GM12878 (cell line): Measurements from ENCODE around the gene IL17F. TPM values are rescaled to one million over a fixed set of nuclear protein-coding genes. Genes with fewer than 3 reads are reported as not detected.

Experiments used
- ATAC-seq: fragments of 200-7000 bp; cut with Tn5 transposase; 3 replicates; pipeline ENCODE4 v1.9.1; 2020; ENCODE audit warnings: mild to moderate bottlenecking, moderate library complexity
- BruUV-seq: library from RNA; stranded (reverse); fragments of 400-500 nt; replicated peaks from 2 replicates; lab custom pipeline; 2021; lab: Mats Ljungman, UMichigan
- CTCF ChIA-PET: fragments of 300-600 bp; sonication (Branson Sonifier 250); formaldehyde crosslinking; extraction: SDS; loops from one replicate; lab custom pipeline; 2021; ENCODE audit warnings: inconsistent platforms; lab: Yijun Ruan, JAX
- POLR2A ChIA-PET: fragments of 350-600 bp; formaldehyde crosslinking; extraction: SDS; loops from one replicate; lab custom pipeline; 2021; ENCODE audit warnings: inconsistent platforms; lab: Charles Lee
- RAD21 ChIA-PET: fragments of 300-600 bp; sonication (Branson Sonifier 250); formaldehyde crosslinking; loops from one replicate; lab custom pipeline; 2023; ENCODE audit warnings: antibody characterized with exemption; ENCODE audit not compliant: unreplicated experiment; lab: Charles Lee
- SMC1A ChIA-PET: fragments of 300-600 bp; sonication (Branson Sonifier 250); formaldehyde crosslinking; loops from one replicate; lab custom pipeline; 2023; ENCODE audit not compliant: unreplicated experiment, uncharacterized antibody; lab: Charles Lee
- DNase-seq: peaks from one replicate; pipeline ENCODE4 v3.0.0-alpha.2; 2011; ENCODE audit warnings: low read depth, low spot score
- FAIRE-seq: peaks from 3 replicates; lab custom pipeline; 2011; peaks lifted over from hg19 to GRCh38; lab: Jason Lieb, UNC
- H2AFZ ChIP-seq: 2 replicates; pipeline ENCODE4 v1.6.0; 2011; ENCODE audit warnings: low read depth, low read length, control low read depth; ENCODE audit not compliant: control insufficient read depth
- H3K27ac ChIP-seq: 2 replicates; pipeline ENCODE4 v1.5.1; 2011; ENCODE audit warnings: control low read depth; ENCODE audit not compliant: control insufficient read depth, insufficient read depth
- H3K27me3 ChIP-seq, 2 experiments: replicated peaks in 1 of 2; 2 replicates each; pipeline versions ENCODE4 v1.6.0 to v1.6.1; 2011; ENCODE audit warnings: low read length in 1 of 2; ENCODE audit not compliant: control insufficient read depth in 2 of 2, insufficient read depth in 2 of 2
- H3K36me3 ChIP-seq, 2 experiments: 2 replicates each; pipeline ENCODE4 v1.5.1; 2011; ENCODE audit warnings: low read length in 1 of 2; ENCODE audit not compliant: control insufficient read depth in 2 of 2, insufficient read depth in 2 of 2
- H3K4me1 ChIP-seq: 2 replicates; pipeline ENCODE4 v1.6.1; 2011; ENCODE audit warnings: mild to moderate bottlenecking, low read length, moderate library complexity, mixed read lengths; ENCODE audit not compliant: control insufficient read depth, insufficient read depth
- H3K4me2 ChIP-seq: 2 replicates; pipeline ENCODE4 v1.6.0; 2011; ENCODE audit warnings: control low read depth; ENCODE audit not compliant: control insufficient read depth, insufficient read depth
- H3K4me3 ChIP-seq: fragments of 200-600 bp; sonication (generic); 2 replicates; pipeline ENCODE4 v1.5.1; 2016
- H3K79me2 ChIP-seq: 2 replicates; pipeline ENCODE4 v1.6.0; 2011; ENCODE audit warnings: low read length; ENCODE audit not compliant: control insufficient read depth, insufficient read depth
- H3K9ac ChIP-seq: 2 replicates; pipeline ENCODE4 v1.8.0; 2011; ENCODE audit warnings: low read length, control low read depth, mixed read lengths; ENCODE audit not compliant: control insufficient read depth, insufficient read depth
- H3K9me3 ChIP-seq: replicated peaks from 3 replicates; pipeline ENCODE4 v1.5.1; 2011; ENCODE audit warnings: mild to moderate bottlenecking, low read length; ENCODE audit not compliant: control insufficient read depth, insufficient read depth
- H4K20me1 ChIP-seq: 2 replicates; pipeline ENCODE4 v1.6.0; 2011; ENCODE audit not compliant: control insufficient read depth, insufficient read depth
- ATF3 ChIP-seq: IDR thresholded peaks from 2 replicates; pipeline ENCODE4 v1.6.1; 2011; ENCODE audit warnings: low read depth, mild to moderate bottlenecking, low read length, moderate library complexity, borderline replicate concordance; ENCODE audit errors: extremely low read depth
- CHD4 ChIP-seq: fragments of 200-600 bp; sonication (generic); IDR thresholded peaks from 2 replicates; pipeline ENCODE4 v1.6.1; 2016; ENCODE audit warnings: mild to moderate bottlenecking
- ETV6 ChIP-seq, 2 experiments: fragments of 450-650 bp in 1 of 2; IDR thresholded peaks in 1 of 2; conservative IDR thresholded peaks in 1 of 2; 2 replicates each; pipeline ENCODE4 v1.6.1; 2014; ENCODE audit warnings: antibody characterized with exemption in 1 of 2, borderline replicate concordance in 1 of 2, low read depth in 1 of 2, mild to moderate bottlenecking in 1 of 2, moderate library complexity in 1 of 2
- FOS ChIP-seq: IDR thresholded peaks from 3 replicates; pipeline ENCODE4 v1.6.1; 2011; ENCODE audit warnings: borderline replicate concordance; ENCODE audit not compliant: insufficient read length; ENCODE audit errors: extremely low read depth
- IKZF2 ChIP-seq, 2 experiments: fragments of 450-650 bp; IDR thresholded peaks; 2 replicates each; pipeline ENCODE4 v1.6.1; 2017; ENCODE audit warnings: mild to moderate bottlenecking in 2 of 2, moderate library complexity in 2 of 2
- MEF2A ChIP-seq: IDR thresholded peaks from 2 replicates; pipeline ENCODE4 v1.6.1; 2011; ENCODE audit warnings: low read depth, mild to moderate bottlenecking, low read length, moderate library complexity; ENCODE audit not compliant: insufficient read depth
- MEF2B ChIP-seq: fragments of 450-650 bp; IDR thresholded peaks from 2 replicates; pipeline ENCODE4 v1.6.1; 2018; ENCODE audit warnings: mild to moderate bottlenecking, moderate library complexity; ENCODE audit not compliant: partially characterized antibody, poor library complexity, severe bottlenecking
- MTA3 ChIP-seq: IDR thresholded peaks from 2 replicates; pipeline ENCODE4 v1.6.1; 2012; ENCODE audit warnings: low read length, inconsistent platforms, borderline replicate concordance
- NR2C2 ChIP-seq: IDR thresholded peaks from 2 replicates; pipeline ENCODE4 v1.6.1; 2011; ENCODE audit warnings: borderline replicate concordance, low read depth; ENCODE audit not compliant: control insufficient read depth, insufficient read length
- RB1 ChIP-seq: fragments of 450-650 bp; formaldehyde crosslinking; IDR thresholded peaks from 2 replicates; pipeline ENCODE4 v1.6.1; 2017; ENCODE audit warnings: mild to moderate bottlenecking, borderline replicate concordance
- SIN3A ChIP-seq: IDR thresholded peaks from 2 replicates; pipeline ENCODE4 v1.6.1; 2012; ENCODE audit warnings: low read depth, low read length, improper control_type of control experiment
- ZNF217 ChIP-seq: fragments of 450-650 bp; IDR thresholded peaks from 2 replicates; pipeline ENCODE4 v1.6.1; 2017; ENCODE audit warnings: antibody characterized with exemption, mild to moderate bottlenecking
- ZNF274 ChIP-seq: IDR thresholded peaks from one replicate; pipeline ENCODE4 v1.8.0; 2011; ENCODE audit not compliant: insufficient read length, insufficient read depth
- WGBS: methylation state at CpG from one replicate; pipeline ENCODE4 v1.1.6; 2016; ENCODE audit warnings: low lambda C conversion rate; ENCODE audit not compliant: insufficient replicate concordance, insufficient coverage; ENCODE audit errors: missing lambda C conversion rate; 5-methylcytosine and 5-hydroxymethylcytosine counted together
- in situ Hi-C: fragments of 300-500 bp; cut with MboI; formaldehyde crosslinking; loops from 9 replicates; pipeline ENCODE4 v1.14.3; 2018; ENCODE audit warnings: mixed read lengths
- intact Hi-C: fragments of 100-400 bp; cut with micrococcal nuclease; formaldehyde crosslinking; loops from one replicate; pipeline ENCODE4 v1.14.2; 2022; ENCODE audit not compliant: unreplicated experiment
- polyA plus RNA-seq, 11 experiments: library from polyadenylated mRNA; depleted of rRNA in 4 of 11; unstranded in 6 of 11; stranded (reverse) in 5 of 11; fragments of >200 nt; fragmentation: Nextera tagmentation in 4 of 11; fragmentation: Illumina TruSeq in 1 of 11; extraction: Ambion mirVana in 4 of 11; extraction: Trizol in 1 of 11; gene quantifications; 1 replicate in 1 of 11; 2 replicates in 10 of 11; pipeline versions ENCODE4 v1.2.1 to v1.2.3, GENCODE V29; 2011 to 2016; ENCODE audit warnings: inconsistent platforms in 2 of 11, missing spikeins in 2 of 11, low read depth in 1 of 11
- total RNA-seq, 4 experiments: library from RNA; depleted of rRNA in 3 of 4; stranded (reverse); fragments of >200 nt in 3 of 4; fragmentation: Illumina TruSeq in 1 of 4; extraction: Trizol in 1 of 4; gene quantifications; 2 replicates each; pipeline versions ENCODE4 v1.2.1 to v1.2.3, GENCODE V29; 2013 to 2021

The IL17F gene
- total and polyA plus RNA-seq, 10 of the 15 experiments (the other 5 are each of a cell fraction or from before 2014, with no cell fraction given) = 0.20 TPM; not detected in 9

- ChIA-PET POLR2A (no interaction called here), SMC1A (interaction anchor here (0.7 to 3.9 kb wide), 4 partner anchors 12 to 161 kb away, joined by 3 to 24 read pairs (median 4); no protein-coding TSS in a partner anchor), CTCF (interaction anchor here (3.6 kb wide), 1 partner anchor 20 kb away, joined by 13 read pairs; no protein-coding TSS in a partner anchor), RAD21 (no interaction called here)
- no peak overlapping the region for H3K4me2 ChIP-seq
- no peaks in the 10 kb centered on the region for H3K36me3 ChIP-seq
- H3K4me3 ChIP-seq = no peak overlapping the region
- ATAC-seq = no peak
- no peak for DNase-seq
- BruUV-seq = no TSS peak
- H3K27ac ChIP-seq = no peak overlapping the region
- no peaks in the 10 kb centered on the region for H3K79me2 ChIP-seq
- in situ Hi-C loops (no loop called here), intact Hi-C loops (no loop called here)
- TF ChIP-seq ETV6 (conservative IDR thresholded peaks at IDR 0.05 in 1 of 2, IDR thresholded peaks at IDR 0.05 in 1 of 2; ENCODE audit: borderline replicate concordance in 1 of 2, low read depth in 1 of 2) (no peak), MEF2B (peak; percentile 33)
- H3K27me3 ChIP-seq = peaks cover 2 to 5% of the 10 kb centered on the region in 2 experiments; a peak in 1 of 4 replicates
- no peak overlapping the region for H2AFZ ChIP-seq
- no peaks in the 10 kb centered on the region for H3K9me3 ChIP-seq
- H3K9ac ChIP-seq = no peak overlapping the region
- no peak for FAIRE-seq
- H3K4me1 ChIP-seq = no peaks in the 10 kb centered on the region
- H4K20me1 ChIP-seq = no peaks in the 10 kb centered on the region
- 34% methylated on average over 4 of the region's 4 CpGs for WGBS
These were observed 912 bp downstream of the IL17F start for GRCh38 chr6:52243282-52243893.

GRCh38 chr6:52241819-52242218 is 2.5 kb downstream of the IL17F start:
- Histone ChIP-seq H3K36me3 (no peaks in the 10 kb centered on the region), H3K27ac (no peak overlapping the region), H3K4me2 (no peak overlapping the region), H2AFZ (no peak overlapping the region), H3K9me3 (no peaks in the 10 kb centered on the region), H3K9ac (no peak overlapping the region), H3K4me3 (no peak overlapping the region), H3K79me2 (no peaks in the 10 kb centered on the region), H3K4me1 (no peaks in the 10 kb centered on the region), H4K20me1 (no peaks in the 10 kb centered on the region), H3K27me3 (peaks cover 2 to 5% of the 10 kb centered on the region in 2 experiments; a peak in 2 of 4 replicates)
- no peak for ATAC-seq
- in situ Hi-C loops = no loop called here
- no peak for FAIRE-seq
- ChIA-PET CTCF (interaction anchor here (0.6 to 3.6 kb wide), 5 partner anchors 9 to 86 kb away, joined by 3 to 13 read pairs (median 4); no protein-coding TSS in a partner anchor), SMC1A (interaction anchor here (1.0 to 3.9 kb wide), 5 partner anchors 9 to 156 kb away, joined by 3 to 24 read pairs (median 3); no protein-coding TSS in a partner anchor), RAD21 (interaction anchor here (1.3 kb wide), 1 partner anchor 10 kb away, joined by 3 read pairs; no protein-coding TSS in a partner anchor), POLR2A (no interaction called here)
- no TSS peak for BruUV-seq
- no peak for TF ChIP-seq MTA3
- TF ChIP-seq NR2C2 = no peak
- TF ChIP-seq IKZF2 (IDR thresholded peaks at IDR 0.05) = no peak
- no peak for TF ChIP-seq SIN3A
- no peak for TF ChIP-seq CHD4
- TF ChIP-seq FOS = no peak
- no peak for TF ChIP-seq ZNF217
- TF ChIP-seq MEF2A = no peak
- TF ChIP-seq ZNF274 = no peak
- TF ChIP-seq RB1 = no peak
- no peak for TF ChIP-seq ATF3
- WGBS = 0% methylated on average over 2 of the region's 2 CpGs
- intact Hi-C loops = no loop called here
- DNase-seq = no peak
